CD4-positive, CD25-positive, alpha-beta regulatory T cell (primary cell): Measurements from ENCODE around the gene DRAXIN. TPM values are rescaled to one million over a fixed set of nuclear protein-coding genes. Genes with fewer than 3 reads are reported as not detected.
A peak's percentile ranks its signal among the peaks of the same experiment; 100 is the strongest.

Source experiments
- ATAC-seq, 2 donors: fragments of 150-1000 bp; cut with Tn5 transposase; one replicate each; pipeline ENCODE4 v1.10.0; 2021; ENCODE audit warnings: low read depth in 2 of 2, moderate number of reproducible peaks in 2 of 2, moderate library complexity in 1 of 2
- DNase-seq, 3 donors: peaks; one replicate each; pipeline versions ENCODE4 v3.0.0 to v3.0.0-alpha.2; 2012 to 2022; ENCODE audit warnings: mixed read lengths in 1 of 3
- H3K27ac ChIP-seq: one replicate; pipeline ENCODE4 v1.7.0; 2013; ENCODE audit warnings: mild to moderate bottlenecking, low read length; ENCODE audit not compliant: insufficient read depth, poor library complexity, severe bottlenecking
- H3K27me3 ChIP-seq: one replicate; pipeline ENCODE4 v1.7.0; 2013; ENCODE audit warnings: low read length; ENCODE audit not compliant: control insufficient read depth, insufficient read depth
- H3K36me3 ChIP-seq: one replicate; pipeline ENCODE4 v1.7.0; 2013; ENCODE audit warnings: mild to moderate bottlenecking, low read length, moderate library complexity; ENCODE audit not compliant: control insufficient read depth, insufficient read depth
- H3K4me1 ChIP-seq: 2 replicates; pipeline ENCODE4 v1.7.0; 2013; ENCODE audit warnings: mild to moderate bottlenecking, low read length; ENCODE audit not compliant: insufficient read depth, control insufficient read depth, poor library complexity, severe bottlenecking
- H3K4me3 ChIP-seq: one replicate; pipeline ENCODE4 v1.7.0; 2013; ENCODE audit warnings: low read depth, mild to moderate bottlenecking, low read length, moderate library complexity
- H3K9me3 ChIP-seq, 2 experiments: 1 replicate in 1 of 2; 2 replicates in 1 of 2; pipeline ENCODE4 v1.7.0; 2013; ENCODE audit warnings: low read length in 2 of 2, mild to moderate bottlenecking in 1 of 2, moderate library complexity in 1 of 2; ENCODE audit not compliant: control insufficient read depth in 2 of 2
- H3K27ac Mint-ChIP-seq, 3 donors: one replicate each; pipeline ENCODE4 v1.8.0; 2020 to 2022; ENCODE audit warnings: mild to moderate bottlenecking in 3 of 3, mixed read lengths in 3 of 3, moderate library complexity in 2 of 3
- H3K27me3 Mint-ChIP-seq: one replicate; pipeline ENCODE4 v1.8.0; 2022; ENCODE audit warnings: mild to moderate bottlenecking, mixed read lengths
- H3K36me3 Mint-ChIP-seq: one replicate; pipeline ENCODE4 v1.8.0; 2020; ENCODE audit warnings: mixed read lengths
- H3K4me1 Mint-ChIP-seq, 4 donors: one replicate each; pipeline ENCODE4 v1.8.0; 2020 to 2022; ENCODE audit warnings: mixed read lengths in 4 of 4, mild to moderate bottlenecking in 1 of 4
- H3K4me3 Mint-ChIP-seq, 4 donors: one replicate each; pipeline ENCODE4 v1.8.0; 2020 to 2022; ENCODE audit warnings: mild to moderate bottlenecking in 4 of 4, mixed read lengths in 4 of 4, moderate library complexity in 3 of 4
- H3K9me3 Mint-ChIP-seq, 7 donors: one replicate each; pipeline ENCODE4 v1.8.0; 2020 to 2022; ENCODE audit warnings: mixed read lengths in 7 of 7, mild to moderate bottlenecking in 3 of 7, moderate library complexity in 2 of 7
- polyA plus RNA-seq, 4 donors: library from polyadenylated mRNA; unstranded; fragments of 300-500 nt; fragmentation: Illumina TruSeq; gene quantifications; one replicate each; pipeline ENCODE4 v1.2.3, GENCODE V29; 2021
- total RNA-seq: library from RNA; stranded (reverse); gene quantifications from one replicate; pipeline ENCODE4 v1.2.3, GENCODE V29; 2022

DRAXIN gene
- total and polyA plus RNA-seq, 5 donors from 2014 or later, result 0.06 to 0.11 TPM; not detected in 3

- peaks cover 0 to 4% (median 0%) of the 10 kb centered on the region in 7 donors for H3K9me3 Mint-ChIP-seq
- ATAC-seq (peak in 1 of 2 donors; percentile 35), DNase-seq (no peak)
- Histone ChIP-seq H3K9me3 (no peaks in the 10 kb centered on the region), H3K4me1 (no peaks in the 10 kb centered on the region), H3K36me3 (no peaks in the 10 kb centered on the region), H3K4me3 (no peak overlapping the region), H3K27me3 (no peaks in the 10 kb centered on the region), H3K27ac (no peak overlapping the region)
- peaks cover 11% of the 10 kb centered on the region for H3K27me3 Mint-ChIP-seq
- H3K27ac Mint-ChIP-seq, result no peak overlapping the region
- no peaks in the 10 kb centered on the region for H3K4me1 Mint-ChIP-seq
- H3K4me3 Mint-ChIP-seq, result no peak overlapping the region
- H3K36me3 Mint-ChIP-seq, result no peaks in the 10 kb centered on the region
Observed at GRCh38 chr1:11708554-11709350, 17.2 kb downstream of the DRAXIN start.

GRCh38 chr1:11711490-11711889 is 20.0 kb downstream of the DRAXIN start:
- H3K4me1 Mint-ChIP-seq, result no peaks in the 10 kb centered on the region
- no peak overlapping the region for H3K27ac Mint-ChIP-seq
- Histone ChIP-seq H3K9me3 (no peaks in the 10 kb centered on the region), H3K27ac (no peak overlapping the region), H3K27me3 (no peaks in the 10 kb centered on the region), H3K4me3 (no peak overlapping the region), H3K4me1 (no peaks in the 10 kb centered on the region), H3K36me3 (no peaks in the 10 kb centered on the region)
- DNase-seq (no peak), ATAC-seq (no peak)
- H3K4me3 Mint-ChIP-seq, result no peak overlapping the region
- no peaks in the 10 kb centered on the region for H3K36me3 Mint-ChIP-seq
- peaks cover 0 to 2% (median 0%) of the 10 kb centered on the region in 7 donors for H3K9me3 Mint-ChIP-seq
- peaks cover 5% of the 10 kb centered on the region for H3K27me3 Mint-ChIP-seq

- peaks cover 5% of the 10 kb centered on the region for H3K27me3 Mint-ChIP-seq
- H3K36me3 ChIP-seq, result no peaks in the 10 kb centered on the region
- H3K4me3 Mint-ChIP-seq, result no peak overlapping the region
- no peak for ATAC-seq
- H3K4me1 ChIP-seq, result no peaks in the 10 kb centered on the region
- no peak overlapping the region for H3K27ac Mint-ChIP-seq
- no peaks in the 10 kb centered on the region for H3K36me3 Mint-ChIP-seq
- no peaks in the 10 kb centered on the region for H3K27me3 ChIP-seq
- no peaks in the 10 kb centered on the region for H3K4me1 Mint-ChIP-seq
- no peak overlapping the region for H3K4me3 ChIP-seq
- no peak for DNase-seq
- H3K9me3 Mint-ChIP-seq, result peaks cover 0 to 2% (median 0%) of the 10 kb centered on the region in 7 donors
- no peaks in the 10 kb centered on the region for H3K9me3 ChIP-seq
- no peak overlapping the region for H3K27ac ChIP-seq
Observed at GRCh38 chr1:11712285-11712684, 20.8 kb downstream of the DRAXIN start.

GRCh38 chr1:11713095-11713494 is 21.6 kb downstream of the DRAXIN start:
- Mint-ChIP-seq H3K9me3 (peaks cover 0 to 2% (median 0%) of the 10 kb centered on the region in 7 donors), H3K4me1 (no peaks in the 10 kb centered on the region), H3K27me3 (peaks cover 5% of the 10 kb centered on the region), H3K36me3 (no peaks in the 10 kb centered on the region), H3K4me3 (no peak overlapping the region), H3K27ac (no peak overlapping the region)
- H3K9me3 ChIP-seq, result no peaks in the 10 kb centered on the region
- no peaks in the 10 kb centered on the region for H3K36me3 ChIP-seq
- no peak for ATAC-seq
- H3K27ac ChIP-seq, result no peak overlapping the region
- DNase-seq, result no peak
- no peaks in the 10 kb centered on the region for H3K27me3 ChIP-seq
- no peak overlapping the region for H3K4me3 ChIP-seq
- no peaks in the 10 kb centered on the region for H3K4me1 ChIP-seq

- Mint-ChIP-seq H3K27me3 (peaks cover 5% of the 10 kb centered on the region), H3K9me3 (peaks cover 0 to 3% (median 0%) of the 10 kb centered on the region in 7 donors), H3K27ac (no peak overlapping the region), H3K4me3 (no peak overlapping the region), H3K4me1 (peaks cover 0 to 13% (median 9%) of the 10 kb centered on the region in 4 donors), H3K36me3 (no peaks in the 10 kb centered on the region)
- H3K36me3 ChIP-seq, result no peaks in the 10 kb centered on the region
- H3K4me3 ChIP-seq, result no peak overlapping the region
- H3K9me3 ChIP-seq, result no peaks in the 10 kb centered on the region
- H3K27me3 ChIP-seq, result no peaks in the 10 kb centered on the region
- H3K4me1 ChIP-seq, result peaks cover 12% of the 10 kb centered on the region
- ATAC-seq (no peak), DNase-seq (no peak)
- no peak overlapping the region for H3K27ac ChIP-seq
Observed at GRCh38 chr1:11714831-11715575, 23.5 kb downstream of the DRAXIN start.

GRCh38 chr1:11719313-11720032 is 28.0 kb downstream of the DRAXIN start:
- Mint-ChIP-seq H3K27ac (peak overlapping the region; percentile 87 to 96 (median 91)), H3K27me3 (no peaks in the 10 kb centered on the region), H3K9me3 (peaks cover 0 to 3% (median 0%) of the 10 kb centered on the region in 7 donors), H3K36me3 (no peaks in the 10 kb centered on the region), H3K4me3 (peak overlapping the region; percentile 51 to 96 (median 81)), H3K4me1 (peaks cover 0 to 16% (median 10%) of the 10 kb centered on the region in 4 donors)
- H3K4me3 ChIP-seq, result peak overlapping the region; percentile 61
- DNase-seq (peak; percentile 74 to 90 (median 85)), ATAC-seq (peak; percentile 83 to 85)
- H3K36me3 ChIP-seq, result no peaks in the 10 kb centered on the region
- H3K4me1 ChIP-seq, result peaks cover 13% of the 10 kb centered on the region
- peak overlapping the region; percentile 82 for H3K27ac ChIP-seq
- H3K9me3 ChIP-seq, result no peaks in the 10 kb centered on the region
- no peaks in the 10 kb centered on the region for H3K27me3 ChIP-seq

- peaks cover 13% of the 10 kb centered on the region for H3K4me1 ChIP-seq
- Mint-ChIP-seq H3K4me1 (peaks cover 0 to 19% (median 10%) of the 10 kb centered on the region in 4 donors), H3K27ac (peak overlapping the region; percentile 87 to 96 (median 91)), H3K36me3 (no peaks in the 10 kb centered on the region), H3K9me3 (peaks cover 0 to 3% (median 0%) of the 10 kb centered on the region in 7 donors), H3K27me3 (no peaks in the 10 kb centered on the region), H3K4me3 (peak overlapping the region in 3 of 4 donors; percentile 51 to 86 (median 76))
- no peak overlapping the region for H3K27ac ChIP-seq
- ATAC-seq (no peak), DNase-seq (no peak)
- H3K27me3 ChIP-seq, result no peaks in the 10 kb centered on the region
- peak overlapping the region; percentile 61 for H3K4me3 ChIP-seq
- no peaks in the 10 kb centered on the region for H3K9me3 ChIP-seq
- no peaks in the 10 kb centered on the region for H3K36me3 ChIP-seq
Observed at GRCh38 chr1:11720033-11720376, 28.5 kb downstream of the DRAXIN start.
